K562 (cell line): Measurements from ENCODE around the gene UBAC2. TPM values are rescaled to one million over a fixed set of nuclear protein-coding genes. Genes with fewer than 3 reads are reported as not detected.

ENCODE experiments used
- CEBPG ChIP-seq, 3 experiments: fragments of 200-800 bp in 1 of 3; sonication (Bioruptor generic) in 1 of 3; sonication (generic) in 1 of 3; formaldehyde crosslinking in 1 of 3; IDR thresholded peaks in 2 of 3; conservative IDR thresholded peaks in 1 of 3; 2 replicates each; pipeline versions ENCODE4 v1.6.1 to v1.8.0; 2016 to 2022; ENCODE audit warnings: missing compliant biosample characterization in 2 of 3, missing genetic modification characterization in 2 of 3, mild to moderate bottlenecking in 1 of 3, missing genetic modification reagents in 1 of 3
- EP400 ChIP-seq: fragments of 450-650 bp; IDR thresholded peaks from 2 replicates; pipeline ENCODE4 v1.6.1; 2017; ENCODE audit warnings: antibody characterized with exemption, mild to moderate bottlenecking, moderate library complexity
- FOXK2 ChIP-seq, 2 experiments: fragments of 450-650 bp; IDR thresholded peaks in 1 of 2; conservative IDR thresholded peaks in 1 of 2; 2 replicates each; pipeline ENCODE4 v1.6.1; 2016; ENCODE audit warnings: low read depth in 2 of 2, mild to moderate bottlenecking in 1 of 2
- HDGF ChIP-seq: fragments of 450-650 bp; IDR thresholded peaks from 2 replicates; pipeline ENCODE4 v1.6.1; 2016
- HNRNPH1 ChIP-seq: fragments of 200-400 bp; formaldehyde crosslinking; optimal IDR thresholded peaks from 2 replicates; pipeline ENCODE3; 2017; ENCODE audit warnings: low read depth, mild to moderate bottlenecking, low read length, moderate library complexity
- KDM5B ChIP-seq: fragments of 200-600 bp; sonication (generic); IDR thresholded peaks from 2 replicates; pipeline ENCODE4 v1.6.1; 2012; ENCODE audit warnings: low read depth, mild to moderate bottlenecking, moderate library complexity, low read length, control low read depth, inconsistent platforms; ENCODE audit not compliant: insufficient replicate concordance
- KLF1 ChIP-seq: fragments of 450-650 bp; IDR thresholded peaks from 2 replicates; pipeline ENCODE4 v1.6.1; 2016; ENCODE audit warnings: missing genetic modification characterization, missing compliant biosample characterization
- MYC ChIP-seq, 2 experiments: fragments of 250-450 bp in 1 of 2; sonication (Bioruptor Pico) in 1 of 2; IDR thresholded peaks; 2 replicates each; pipeline versions ENCODE4 v1.5.1 to v1.6.1; 2012 to 2021; ENCODE audit warnings: low read depth in 2 of 2, borderline replicate concordance in 1 of 2, improper control_type of control experiment in 1 of 2, low read length in 1 of 2, mild to moderate bottlenecking in 1 of 2, moderate library complexity in 1 of 2
- NRF1 ChIP-seq, 2 experiments: fragments of 450-650 bp; IDR thresholded peaks in 1 of 2; conservative IDR thresholded peaks in 1 of 2; 2 replicates each; pipeline ENCODE4 v1.6.1; 2014; ENCODE audit warnings: mild to moderate bottlenecking in 2 of 2
- PPARD ChIP-seq: fragments of 250-450 bp; sonication (Bioruptor Pico); IDR thresholded peaks from 2 replicates; pipeline ENCODE4 v1.8.0; 2022; ENCODE audit warnings: inconsistent platforms, mild to moderate bottlenecking, moderate library complexity
- RFX5 ChIP-seq: IDR thresholded peaks from 2 replicates; pipeline ENCODE4 v1.6.1; 2011; ENCODE audit warnings: low read depth, mild to moderate bottlenecking, improper control_type of control experiment, low read length
- TAF9B ChIP-seq: fragments of 450-650 bp; IDR thresholded peaks from 2 replicates; pipeline ENCODE4 v1.6.1; 2018; ENCODE audit warnings: mild to moderate bottlenecking; ENCODE audit not compliant: partially characterized antibody
- TARDBP ChIP-seq: fragments of 450-650 bp; IDR thresholded peaks from 2 replicates; pipeline ENCODE4 v1.6.1; 2016
- ZNF263 ChIP-seq: sonication (generic); formaldehyde crosslinking; IDR thresholded peaks from 2 replicates; pipeline ENCODE4 v1.8.0; 2022; ENCODE audit warnings: mild to moderate bottlenecking, missing genetic modification reagents, borderline replicate concordance
- polyA plus RNA-seq, 8 experiments: library from polyadenylated mRNA; depleted of rRNA in 4 of 8; stranded (reverse) in 5 of 8; unstranded in 3 of 8; fragments of >200 nt; fragmentation: Nextera tagmentation in 2 of 8; fragmentation: Illumina TruSeq in 1 of 8; extraction: Ambion mirVana in 2 of 8; extraction: Trizol in 1 of 8; gene quantifications; 2 replicates each; pipeline versions ENCODE4 v1.2.1 to v1.2.3, GENCODE V29; 2011 to 2014; ENCODE audit warnings: inconsistent platforms in 1 of 8, missing spikeins in 1 of 8
- total RNA-seq, 7 experiments: library from RNA; depleted of rRNA in 6 of 7; stranded (reverse); fragments of >200 nt in 6 of 7; fragmentation: Illumina TruSeq in 2 of 7; extraction: Trizol in 2 of 7; gene quantifications; 2 replicates each; pipeline versions ENCODE4 v1.2.1 to v1.2.3, GENCODE V29; 2011 to 2021; ENCODE audit warnings: low replicate concordance in 1 of 7
- TF ChIP-seq, protein P1 (sequence below): fragments of 450-650 bp; formaldehyde crosslinking; IDR thresholded peaks from 2 replicates; pipeline ENCODE4 v1.4.0; 2022; ENCODE audit warnings: mild to moderate bottlenecking, moderate library complexity
- TF ChIP-seq, protein P2 (sequence below): fragments of 450-650 bp; IDR thresholded peaks from 2 replicates; pipeline ENCODE4 v1.6.1; 2016; ENCODE audit warnings: low read depth, mild to moderate bottlenecking, moderate library complexity
- TF ChIP-seq, protein P3 (sequence below), 2 experiments: fragments of 450-650 bp; formaldehyde crosslinking in 1 of 2; IDR thresholded peaks; 2 replicates each; pipeline versions ENCODE4 v1.4.0 to v1.6.1; 2014 to 2020; ENCODE audit warnings: mild to moderate bottlenecking in 2 of 2, borderline replicate concordance in 1 of 2, low read depth in 1 of 2

Gene UBAC2
- total and polyA plus RNA-seq, 9 of the 15 experiments (the other 6 are each of a cell fraction or from before 2014, with no cell fraction given) = 6.0 to 84.1 (median 32.3) TPM

DNA sequence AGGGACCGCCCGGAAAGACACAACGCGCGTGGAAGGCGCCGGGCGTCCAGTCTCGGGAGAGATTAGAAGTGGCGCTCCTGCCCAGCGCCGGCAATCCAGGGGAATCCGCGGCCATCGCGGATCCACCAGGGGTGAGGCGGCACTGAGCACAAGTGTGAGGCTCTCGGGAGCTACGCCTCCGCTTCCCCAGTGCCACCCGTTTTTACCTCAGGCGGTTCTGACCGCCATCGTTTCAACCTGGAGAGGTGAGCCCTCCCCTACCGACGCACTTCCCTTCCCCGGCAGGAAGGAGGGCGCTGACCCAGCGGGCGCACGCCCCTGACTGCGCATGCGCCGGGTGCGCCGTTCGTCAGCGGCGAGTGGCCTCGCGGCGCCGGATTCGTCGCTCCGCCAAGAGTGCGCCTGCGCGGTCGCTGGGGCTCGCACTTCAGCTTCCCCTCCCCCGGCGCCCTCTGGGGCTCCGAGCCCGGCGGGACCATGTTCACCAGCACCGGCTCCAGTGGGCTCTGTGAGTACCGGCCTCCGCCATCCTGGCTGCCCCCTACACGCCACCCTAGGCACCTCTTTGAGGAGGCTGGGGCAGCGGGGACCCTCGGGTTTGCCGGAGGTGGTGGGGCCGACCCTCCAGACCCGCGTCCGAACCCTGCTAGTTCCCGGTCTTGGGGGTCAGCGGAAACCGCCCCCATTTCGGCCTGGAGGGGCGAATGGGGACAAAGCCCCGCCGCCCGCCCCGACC is at the start of gene UBAC2 (continued):
- TF ChIP-seq KLF1 (tag) (no peak), RFX5 (no peak), PPARD (CRISPR knock-in tag) (no peak), TARDBP (no peak), EP400 (peak; percentile 96), FOXK2 (conservative IDR thresholded peaks at IDR 0.05 in 1 of 2, IDR thresholded peaks at IDR 0.05 in 1 of 2; ENCODE audit: low read depth in 2 of 2) (no peak), TAF9B (peak; percentile 97), KDM5B (peak; percentile 97), HDGF (no peak), HNRNPH1 (no peak), ZNF263 (CRISPR knock-in tag) (peak; percentile 48; the same call in 1 of the 2 replicates), NRF1 (conservative IDR thresholded peaks at IDR 0.05 in 1 of 2, IDR thresholded peaks at IDR 0.05 in 1 of 2) (peak; percentile 96 to 97), CEBPG (CRISPR knock-in tag; IDR thresholded peaks at IDR 0.05) (no peak), CEBPG (tag; conservative IDR thresholded peaks at IDR 0.05 in 1 of 2, IDR thresholded peaks at IDR 0.05 in 1 of 2) (no peak), MYC (IDR thresholded peaks at IDR 0.05; ENCODE audit: low read depth, low read length) (peak; percentile 95), MYC (CRISPR knock-in tag; IDR thresholded peaks at IDR 0.05; ENCODE audit: borderline replicate concordance, low read depth) (peak; percentile 80; the same call in 1 of the 2 replicates)
- TF ChIP-seq, protein P1, sequence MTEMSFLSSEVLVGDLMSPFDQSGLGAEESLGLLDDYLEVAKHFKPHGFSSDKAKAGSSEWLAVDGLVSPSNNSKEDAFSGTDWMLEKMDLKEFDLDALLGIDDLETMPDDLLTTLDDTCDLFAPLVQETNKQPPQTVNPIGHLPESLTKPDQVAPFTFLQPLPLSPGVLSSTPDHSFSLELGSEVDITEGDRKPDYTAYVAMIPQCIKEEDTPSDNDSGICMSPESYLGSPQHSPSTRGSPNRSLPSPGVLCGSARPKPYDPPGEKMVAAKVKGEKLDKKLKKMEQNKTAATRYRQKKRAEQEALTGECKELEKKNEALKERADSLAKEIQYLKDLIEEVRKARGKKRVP = peak; percentile 30; the same call in 1 of the 2 replicates
- TF ChIP-seq, protein P2, sequence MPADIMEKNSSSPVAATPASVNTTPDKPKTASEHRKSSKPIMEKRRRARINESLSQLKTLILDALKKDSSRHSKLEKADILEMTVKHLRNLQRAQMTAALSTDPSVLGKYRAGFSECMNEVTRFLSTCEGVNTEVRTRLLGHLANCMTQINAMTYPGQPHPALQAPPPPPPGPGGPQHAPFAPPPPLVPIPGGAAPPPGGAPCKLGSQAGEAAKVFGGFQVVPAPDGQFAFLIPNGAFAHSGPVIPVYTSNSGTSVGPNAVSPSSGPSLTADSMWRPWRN = no peak
- TF ChIP-seq, protein P3, sequence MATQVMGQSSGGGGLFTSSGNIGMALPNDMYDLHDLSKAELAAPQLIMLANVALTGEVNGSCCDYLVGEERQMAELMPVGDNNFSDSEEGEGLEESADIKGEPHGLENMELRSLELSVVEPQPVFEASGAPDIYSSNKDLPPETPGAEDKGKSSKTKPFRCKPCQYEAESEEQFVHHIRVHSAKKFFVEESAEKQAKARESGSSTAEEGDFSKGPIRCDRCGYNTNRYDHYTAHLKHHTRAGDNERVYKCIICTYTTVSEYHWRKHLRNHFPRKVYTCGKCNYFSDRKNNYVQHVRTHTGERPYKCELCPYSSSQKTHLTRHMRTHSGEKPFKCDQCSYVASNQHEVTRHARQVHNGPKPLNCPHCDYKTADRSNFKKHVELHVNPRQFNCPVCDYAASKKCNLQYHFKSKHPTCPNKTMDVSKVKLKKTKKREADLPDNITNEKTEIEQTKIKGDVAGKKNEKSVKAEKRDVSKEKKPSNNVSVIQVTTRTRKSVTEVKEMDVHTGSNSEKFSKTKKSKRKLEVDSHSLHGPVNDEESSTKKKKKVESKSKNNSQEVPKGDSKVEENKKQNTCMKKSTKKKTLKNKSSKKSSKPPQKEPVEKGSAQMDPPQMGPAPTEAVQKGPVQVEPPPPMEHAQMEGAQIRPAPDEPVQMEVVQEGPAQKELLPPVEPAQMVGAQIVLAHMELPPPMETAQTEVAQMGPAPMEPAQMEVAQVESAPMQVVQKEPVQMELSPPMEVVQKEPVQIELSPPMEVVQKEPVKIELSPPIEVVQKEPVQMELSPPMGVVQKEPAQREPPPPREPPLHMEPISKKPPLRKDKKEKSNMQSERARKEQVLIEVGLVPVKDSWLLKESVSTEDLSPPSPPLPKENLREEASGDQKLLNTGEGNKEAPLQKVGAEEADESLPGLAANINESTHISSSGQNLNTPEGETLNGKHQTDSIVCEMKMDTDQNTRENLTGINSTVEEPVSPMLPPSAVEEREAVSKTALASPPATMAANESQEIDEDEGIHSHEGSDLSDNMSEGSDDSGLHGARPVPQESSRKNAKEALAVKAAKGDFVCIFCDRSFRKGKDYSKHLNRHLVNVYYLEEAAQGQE (IDR thresholded peaks at IDR 0.05; ENCODE audit: borderline replicate concordance) = no peak
- TF ChIP-seq, protein P3 (CRISPR knock-in tag; IDR thresholded peaks at IDR 0.05; ENCODE audit: low read depth) = peak; percentile 57; the same call in 1 of the 2 replicates
